HEK293 (cell line): ENCODE results near the gene HS1BP3.

Experiments
- BCL11A ChIP-seq: fragments of 450-650 bp; formaldehyde crosslinking; IDR thresholded peaks from 2 replicates; pipeline ENCODE4 v1.5.1; 2016; ENCODE audit warnings: low read depth, missing biosample characterization, missing genetic modification characterization
- CTCF ChIP-seq: fragments of 450-650 bp; formaldehyde crosslinking; IDR thresholded peaks from 2 replicates; pipeline ENCODE4 v1.5.1; 2016; ENCODE audit warnings: missing biosample characterization, missing genetic modification characterization
- HOXA7 ChIP-seq: sonication (generic); formaldehyde crosslinking; IDR thresholded peaks from 2 replicates; pipeline ENCODE4 v1.8.1; 2022; ENCODE audit warnings: missing genetic modification reagents, borderline replicate concordance
- HOXC10 ChIP-seq: sonication (generic); formaldehyde crosslinking; IDR thresholded peaks from 2 replicates; pipeline ENCODE4 v1.8.1; 2023; ENCODE audit warnings: mild to moderate bottlenecking, missing genetic modification reagents
- KLF9 ChIP-seq: fragments of 450-650 bp; formaldehyde crosslinking; IDR thresholded peaks from 2 replicates; pipeline ENCODE4 v1.5.1; 2016; ENCODE audit warnings: missing biosample characterization, missing genetic modification characterization, low read depth
- ZNF121 ChIP-seq: fragments of 450-650 bp; formaldehyde crosslinking; IDR thresholded peaks from 2 replicates; pipeline ENCODE4 v1.5.1; 2016; ENCODE audit warnings: missing biosample characterization, missing genetic modification characterization
- ZNF175 ChIP-seq: fragments of 450-650 bp; formaldehyde crosslinking; IDR thresholded peaks from 2 replicates; pipeline ENCODE4 v1.5.1; 2016; ENCODE audit warnings: missing biosample characterization, missing genetic modification characterization
- ZNF18 ChIP-seq: fragments of 450-650 bp; formaldehyde crosslinking; IDR thresholded peaks from 2 replicates; pipeline ENCODE4 v1.5.1; 2016; ENCODE audit warnings: missing biosample characterization, missing genetic modification characterization
- ZNF366 ChIP-seq: fragments of 450-650 bp; formaldehyde crosslinking; conservative IDR thresholded peaks from 2 replicates; pipeline ENCODE4 v1.5.1; 2016; ENCODE audit warnings: missing biosample characterization, missing genetic modification characterization
- ZNF660 ChIP-seq: fragments of 450-650 bp; IDR thresholded peaks from 2 replicates; pipeline ENCODE4 v1.5.1; 2018; ENCODE audit warnings: missing biosample characterization, mild to moderate bottlenecking, missing genetic modification characterization

- TF ChIP-seq ZNF366 (tag by site-specific recombination) (no peak), BCL11A (tag by site-specific recombination) (no peak), ZNF121 (no peak), ZNF175 (tag by site-specific recombination) (no peak), CTCF (tag by site-specific recombination) (no peak), HOXA7 (CRISPR knock-in tag) (no peak), KLF9 (tag by site-specific recombination) (no peak), HOXC10 (CRISPR knock-in tag) (no peak), ZNF18 (tag by site-specific recombination) (no peak), ZNF660 (no peak)
Measured at GRCh38 chr2:20649976-20650375, 922 bp downstream of the HS1BP3 start.
